DOHH2 (cell line): Measurements from ENCODE around the gene DMD.

Experiments used
- H3F3A ChIP-seq: fragments of 200-600 bp; sonication (generic), shearing (Covaris generic); 2 replicates; pipeline ENCODE4 v1.6.0; 2016; ENCODE audit warnings: antibody characterized with exemption, mild to moderate bottlenecking; ENCODE audit not compliant: control insufficient read depth, insufficient read depth
- H3K27ac ChIP-seq: fragments of 200-600 bp; sonication (generic); 2 replicates; pipeline ENCODE4 v1.5.1; 2014; ENCODE audit warnings: low read depth, mild to moderate bottlenecking, low read length, moderate library complexity
- H3K27me3 ChIP-seq: fragments of 200-600 bp; sonication (generic); 2 replicates; pipeline ENCODE4 v1.6.1; 2014; ENCODE audit warnings: mild to moderate bottlenecking, low read length, mixed read lengths; ENCODE audit not compliant: control insufficient read depth
- H3K36me3 ChIP-seq: fragments of 200-600 bp; sonication (generic); 2 replicates; pipeline ENCODE4 v1.6.1; 2014; ENCODE audit warnings: mild to moderate bottlenecking, low read length, moderate library complexity, mixed read lengths; ENCODE audit not compliant: control insufficient read depth
- H3K4me1 ChIP-seq: fragments of 200-600 bp; sonication (generic); 2 replicates; pipeline ENCODE4 v1.6.1; 2014; ENCODE audit warnings: mild to moderate bottlenecking, low read length, mixed read lengths; ENCODE audit not compliant: control insufficient read depth
- H3K4me2 ChIP-seq: fragments of 200-600 bp; sonication (generic); 2 replicates; pipeline ENCODE4 v1.6.0; 2014; ENCODE audit warnings: mild to moderate bottlenecking, low read length, moderate library complexity
- H3K4me3 ChIP-seq: fragments of 200-600 bp; sonication (generic); 2 replicates; pipeline ENCODE4 v1.5.1; 2014; ENCODE audit warnings: mild to moderate bottlenecking, low read length, mixed read lengths
- H3K79me2 ChIP-seq: fragments of 200-600 bp; sonication (generic); 2 replicates; pipeline ENCODE4 v1.6.1; 2014; ENCODE audit warnings: mild to moderate bottlenecking, low read length, mixed read lengths; ENCODE audit not compliant: control insufficient read depth
- H3K9me2 ChIP-seq: fragments of 200-600 bp; sonication (generic); replicated peaks from 2 replicates; pipeline ENCODE4 v1.6.1; 2014; ENCODE audit warnings: mild to moderate bottlenecking, low read length, mixed read lengths; ENCODE audit not compliant: control insufficient read depth
- H3K9me3 ChIP-seq: fragments of 200-600 bp; sonication (generic); 2 replicates; pipeline ENCODE4 v1.6.1; 2014; ENCODE audit warnings: antibody characterized with exemption, low read length, mixed read lengths; ENCODE audit not compliant: control insufficient read depth, insufficient read depth
- H4K20me1 ChIP-seq: fragments of 200-600 bp; sonication (generic); 2 replicates; pipeline ENCODE4 v1.6.0; 2014; ENCODE audit warnings: low read depth, mild to moderate bottlenecking, antibody characterized with exemption, low read length, moderate library complexity; ENCODE audit not compliant: control insufficient read depth, insufficient read depth
- CTCF ChIP-seq: fragments of 200-600 bp; sonication (generic); IDR thresholded peaks from one replicate; pipeline ENCODE4 v1.5.1; 2014; ENCODE audit warnings: antibody characterized with exemption, mild to moderate bottlenecking, low read depth, low read length; ENCODE audit not compliant: poor library complexity, severe bottlenecking
- EZH2phosphoT487 ChIP-seq: fragments of 200-600 bp; sonication (generic); IDR thresholded peaks from 2 replicates; pipeline ENCODE4 v1.6.1; 2017; ENCODE audit warnings: borderline replicate concordance, mild to moderate bottlenecking, antibody characterized with exemption, low read length, moderate library complexity, mixed read lengths

Gene DMD

DNA sequence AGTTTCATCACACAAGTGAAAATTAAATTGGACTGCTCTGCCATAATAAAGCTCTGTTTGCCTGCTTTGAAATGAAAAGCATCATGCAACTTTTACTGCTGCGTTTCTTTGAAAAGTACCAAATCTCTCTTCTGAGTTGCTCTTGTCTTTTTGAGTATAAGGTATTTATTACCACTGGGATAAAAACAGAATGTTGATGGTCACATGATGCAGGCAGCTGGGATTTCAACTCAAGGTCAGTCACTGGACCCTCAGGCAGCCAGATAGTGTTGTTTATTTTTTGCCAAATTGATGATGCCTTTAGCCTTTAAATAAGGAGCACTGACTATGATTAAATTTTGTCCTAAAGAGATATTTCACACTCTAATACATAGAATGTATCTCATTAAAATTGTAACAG lies 32.7 kb downstream of the DMD start:
- Histone ChIP-seq H4K20me1 (no peaks in the 10 kb centered on the region), H3F3A (no peaks in the 10 kb centered on the region), H3K4me2 (no peak overlapping the region), H3K9me3 (peaks cover 24% of the 10 kb centered on the region; the same call in 1 of the 2 replicates), H3K4me3 (no peak overlapping the region), H3K9me2 (no peaks in the 10 kb centered on the region), H3K27me3 (no peaks in the 10 kb centered on the region), H3K4me1 (peaks cover 68% of the 10 kb centered on the region), H3K27ac (peak overlapping the region; percentile 2; the same call in 1 of the 2 replicates), H3K79me2 (no peaks in the 10 kb centered on the region), H3K36me3 (peaks cover 26% of the 10 kb centered on the region)
- TF ChIP-seq CTCF (no peak), EZH2phosphoT487 (no peak)

GRCh38 chrX:33178218-33178617 lies 33.1 kb downstream of the DMD start:
- Histone ChIP-seq H3F3A (no peaks in the 10 kb centered on the region), H3K36me3 (peaks cover 29% of the 10 kb centered on the region), H3K27me3 (no peaks in the 10 kb centered on the region), H3K4me3 (no peak overlapping the region), H3K9me3 (peaks cover 24% of the 10 kb centered on the region; the same call in 1 of the 2 replicates), H3K9me2 (no peaks in the 10 kb centered on the region), H3K79me2 (no peaks in the 10 kb centered on the region), H4K20me1 (no peaks in the 10 kb centered on the region), H3K27ac (peak overlapping the region; percentile 2; the same call in 1 of the 2 replicates), H3K4me1 (peaks cover 67% of the 10 kb centered on the region), H3K4me2 (no peak overlapping the region)
- TF ChIP-seq CTCF (no peak), EZH2phosphoT487 (no peak)

- Histone ChIP-seq H3K36me3 (peaks cover 32% of the 10 kb centered on the region), H3K27ac (peak overlapping the region; percentile 96), H3K79me2 (no peaks in the 10 kb centered on the region), H3K9me3 (peaks cover 12% of the 10 kb centered on the region; the same call in 1 of the 2 replicates), H3K9me2 (no peaks in the 10 kb centered on the region), H3K4me3 (no peak overlapping the region), H3K27me3 (no peaks in the 10 kb centered on the region), H3K4me1 (peaks cover 76% of the 10 kb centered on the region), H3K4me2 (peak overlapping the region; percentile 16; the same call in 1 of the 2 replicates), H4K20me1 (no peaks in the 10 kb centered on the region), H3F3A (peaks cover 23% of the 10 kb centered on the region)
- TF ChIP-seq CTCF (no peak), EZH2phosphoT487 (no peak)
Measured at GRCh38 chrX:33175201-33175600, 36.1 kb downstream of the DMD start.
